H1 (cell line): ENCODE data around the gene SLIT3. TPM values are rescaled to one million over a fixed set of nuclear protein-coding genes. Genes with fewer than 3 reads are reported as not detected.

Source experiments
- CHD1 ChIP-seq: IDR thresholded peaks from 2 replicates; pipeline ENCODE4 v1.6.1; 2012; ENCODE audit warnings: low read depth, low read length, improper control_type of control experiment
- EZH2 ChIP-seq: fragments of 200-600 bp; sonication (generic); IDR thresholded peaks from 2 replicates; pipeline ENCODE4 v1.7.1; 2012; ENCODE audit warnings: low read depth, mild to moderate bottlenecking, moderate library complexity, low read length, inconsistent platforms; ENCODE audit not compliant: severe bottlenecking
- GTF2F1 ChIP-seq: IDR thresholded peaks from 2 replicates; pipeline ENCODE4 v1.6.1; 2012; ENCODE audit warnings: low read depth, low read length, improper control_type of control experiment, borderline replicate concordance
- polyA plus RNA-seq, 7 experiments: library from polyadenylated mRNA; depleted of rRNA in 3 of 7; stranded (reverse) in 5 of 7; unstranded in 2 of 7; fragments of >200 nt in 5 of 7; fragments of 200-250 nt in 2 of 7; gene quantifications; 1 replicate in 5 of 7; 2 replicates in 1 of 7; 4 replicates in 1 of 7; pipeline versions ENCODE4 v1.2.1 to v1.2.3, GENCODE V29; 2011 to 2013; ENCODE audit warnings: missing spikeins in 2 of 7, mixed read lengths in 2 of 7
- total RNA-seq: library from RNA; stranded (reverse); fragmentation: NEBNext Ultra II Directional; extraction: Animal tissue kit (Norgen Biotek cat#: 25700); gene quantifications from 2 replicates; pipeline ENCODE4 v1.2.1, GENCODE V29; 2021
- TF ChIP-seq, protein P1 (sequence below): IDR thresholded peaks from 2 replicates; pipeline ENCODE4 v1.6.1; 2011; ENCODE audit warnings: low read depth, mild to moderate bottlenecking, low read length; ENCODE audit not compliant: insufficient read depth
- TF ChIP-seq, protein P2 (sequence below), 3 experiments: IDR thresholded peaks; 1 replicate in 2 of 3; 2 replicates in 1 of 3; pipeline versions ENCODE4 v1.5.1 to v1.6.1; 2011; ENCODE audit warnings: low read length in 3 of 3, mild to moderate bottlenecking in 3 of 3, inconsistent platforms in 2 of 3, low read depth in 1 of 3, moderate library complexity in 1 of 3; ENCODE audit not compliant: insufficient read depth in 1 of 3; ENCODE audit errors: control extremely low read depth in 1 of 3

Gene SLIT3
- total and polyA plus RNA-seq, 2 of the 8 experiments (the other 6 are each of a cell fraction or from before 2014, with no cell fraction given) = 1.1 to 1.2 TPM

- TF ChIP-seq, protein P1, sequence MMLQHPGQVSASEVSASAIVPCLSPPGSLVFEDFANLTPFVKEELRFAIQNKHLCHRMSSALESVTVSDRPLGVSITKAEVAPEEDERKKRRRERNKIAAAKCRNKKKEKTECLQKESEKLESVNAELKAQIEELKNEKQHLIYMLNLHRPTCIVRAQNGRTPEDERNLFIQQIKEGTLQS = no peak
- TF ChIP-seq, protein P2, sequence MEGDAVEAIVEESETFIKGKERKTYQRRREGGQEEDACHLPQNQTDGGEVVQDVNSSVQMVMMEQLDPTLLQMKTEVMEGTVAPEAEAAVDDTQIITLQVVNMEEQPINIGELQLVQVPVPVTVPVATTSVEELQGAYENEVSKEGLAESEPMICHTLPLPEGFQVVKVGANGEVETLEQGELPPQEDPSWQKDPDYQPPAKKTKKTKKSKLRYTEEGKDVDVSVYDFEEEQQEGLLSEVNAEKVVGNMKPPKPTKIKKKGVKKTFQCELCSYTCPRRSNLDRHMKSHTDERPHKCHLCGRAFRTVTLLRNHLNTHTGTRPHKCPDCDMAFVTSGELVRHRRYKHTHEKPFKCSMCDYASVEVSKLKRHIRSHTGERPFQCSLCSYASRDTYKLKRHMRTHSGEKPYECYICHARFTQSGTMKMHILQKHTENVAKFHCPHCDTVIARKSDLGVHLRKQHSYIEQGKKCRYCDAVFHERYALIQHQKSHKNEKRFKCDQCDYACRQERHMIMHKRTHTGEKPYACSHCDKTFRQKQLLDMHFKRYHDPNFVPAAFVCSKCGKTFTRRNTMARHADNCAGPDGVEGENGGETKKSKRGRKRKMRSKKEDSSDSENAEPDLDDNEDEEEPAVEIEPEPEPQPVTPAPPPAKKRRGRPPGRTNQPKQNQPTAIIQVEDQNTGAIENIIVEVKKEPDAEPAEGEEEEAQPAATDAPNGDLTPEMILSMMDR (IDR thresholded peaks at IDR 0.05; ENCODE audit: control extremely low read depth in 1 of 3, insufficient read depth in 1 of 3, low read depth in 1 of 3, low read length in 3 of 3) = no peak
- TF ChIP-seq EZH2 = no peak
- no peak for TF ChIP-seq GTF2F1
- no peak for TF ChIP-seq CHD1
These were observed 248.7 kb downstream of the SLIT3 start (continued) for GRCh38 chr5:169052207-169052606.
